22Rv1 (cell line): ENCODE data around the gene RABL6.

ENCODE experiments used
- H3K27ac ChIP-seq: fragments of 450-650 bp; 2 replicates; pipeline ENCODE4 v1.5.1; 2017
- CTCF ChIP-seq: fragments of 450-650 bp; IDR thresholded peaks from 2 replicates; pipeline ENCODE4 v1.5.1; 2017; ENCODE audit warnings: mild to moderate bottlenecking
- ZFX ChIP-seq: fragments of 450-650 bp; IDR thresholded peaks from 2 replicates; pipeline ENCODE4 v1.6.1; 2017; ENCODE audit warnings: antibody characterized with exemption, borderline replicate concordance

RABL6 gene

GRCh38 chr9:136762221-136762691 lies 45.5 kb upstream of the RABL6 start:
- TF ChIP-seq CTCF (no peak), ZFX (no peak)
- H3K27ac ChIP-seq: peak overlapping the region; percentile 40; the same call in 1 of the 2 replicates

- H3K27ac ChIP-seq: peak overlapping the region; percentile 40; the same call in 1 of the 2 replicates
- TF ChIP-seq ZFX (no peak), CTCF (0 out of 2 replicates have a peak, but pooled peaks have one; percentile 5)
Observed at GRCh38 chr9:136762915-136763648, 44.7 kb upstream of the RABL6 start.

GRCh38 chr9:136763649-136764035 lies 44.1 kb upstream of the RABL6 start:
- TF ChIP-seq ZFX: no peak
- no peak for TF ChIP-seq CTCF
- H3K27ac ChIP-seq: no peak overlapping the region

- TF ChIP-seq CTCF (no peak), ZFX (no peak)
- H3K27ac ChIP-seq: no peak within 1 kb of the TSS
Observed at GRCh38 chr9:136764301-136764891, 43.4 kb upstream of the RABL6 start, which contains the start of gene LCN15. Gene LCN15, minus strand, starts transcription at chr9:136764518. Its CDS starts 30 bp downstream, at chr9:136764488.

DNA sequence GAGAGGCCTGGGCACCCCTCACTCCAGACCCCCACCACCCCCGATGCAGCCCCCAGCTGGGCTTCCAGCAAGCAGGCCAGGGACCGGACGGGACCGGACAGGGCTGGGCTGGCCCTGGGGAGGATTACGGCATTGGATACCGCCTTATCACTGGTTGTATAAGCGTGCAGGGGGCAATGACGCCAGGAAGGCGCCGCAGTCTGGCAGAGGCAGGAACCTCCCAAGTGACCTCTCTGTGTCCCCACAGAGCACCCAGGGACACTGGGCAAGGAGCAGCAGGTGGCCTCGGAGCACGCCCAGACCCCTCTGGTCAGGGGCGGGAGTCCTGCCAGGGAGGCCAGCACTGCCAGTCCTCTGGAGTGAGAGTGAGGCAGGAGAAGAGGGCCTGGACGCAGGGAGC lies 42.7 kb upstream of the RABL6 start:
- H3K27ac ChIP-seq: no peak overlapping the region
- no peak for TF ChIP-seq CTCF
- TF ChIP-seq ZFX: no peak

DNA sequence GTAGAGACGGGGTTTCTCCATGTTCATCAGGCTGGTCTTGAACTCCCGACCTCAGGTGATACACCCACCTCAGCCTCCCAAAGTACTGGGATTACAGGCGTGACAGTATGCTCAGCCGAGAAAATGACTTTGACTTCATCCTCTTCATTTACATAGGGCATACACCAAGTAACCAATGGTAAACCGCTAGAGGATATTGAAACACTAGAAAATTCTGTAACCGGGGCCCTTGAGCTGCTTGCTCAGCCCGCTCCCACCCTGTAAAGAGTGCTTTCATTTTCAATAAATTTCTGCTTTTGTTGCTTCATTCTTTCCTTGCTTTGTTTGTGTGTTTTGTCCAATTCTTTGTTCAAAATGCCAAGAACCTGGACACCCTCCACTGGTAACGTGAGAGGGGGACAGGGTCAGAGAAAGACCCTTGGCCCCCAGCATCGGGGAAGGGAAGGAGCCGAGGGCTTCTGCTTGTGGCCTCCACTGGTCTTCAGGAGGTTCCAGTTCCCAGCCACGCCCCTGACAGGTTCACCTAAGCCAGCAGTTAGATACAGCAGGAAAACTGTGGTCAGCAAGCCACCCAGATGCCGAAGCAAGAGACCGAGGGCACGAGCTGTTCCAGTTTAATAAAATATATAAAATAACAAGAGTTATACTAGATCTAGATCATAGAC lies 41.9 kb upstream of the RABL6 start:
- H3K27ac ChIP-seq: 0 out of 2 replicates have a peak overlapping the region, but pooled peaks have one; percentile 7

- TF ChIP-seq CTCF: peak; percentile 75
- 0 out of 2 replicates have a peak overlapping the region, but pooled peaks have one; percentile 7 for H3K27ac ChIP-seq
Observed at GRCh38 chr9:136766410-136767120, 41.2 kb upstream of the RABL6 start.
